KMS-11 (cell line): ENCODE results near the gene CEND1.

Source experiments
- H2AFZ ChIP-seq: fragments of 200-600 bp; sonication (generic); 2 replicates; pipeline ENCODE4 v1.6.1; 2016; ENCODE audit warnings: antibody characterized with exemption, mixed run types, low read depth
- H3K27ac ChIP-seq: fragments of 200-600 bp; sonication (generic); 2 replicates; pipeline ENCODE4 v1.6.1; 2016; ENCODE audit warnings: mild to moderate bottlenecking, mixed run types
- H3K27me3 ChIP-seq: fragments of 200-600 bp; sonication (generic); 2 replicates; pipeline ENCODE4 v1.6.1; 2017; ENCODE audit warnings: mild to moderate bottlenecking, low read depth, mixed run types, moderate library complexity; ENCODE audit not compliant: insufficient read depth
- H3K36me3 ChIP-seq: fragments of 200-600 bp; sonication (generic); 2 replicates; pipeline ENCODE4 v1.6.1; 2017; ENCODE audit warnings: mild to moderate bottlenecking, mixed run types; ENCODE audit not compliant: insufficient read depth
- H3K4me1 ChIP-seq: fragments of 200-600 bp; sonication (generic); 2 replicates; pipeline ENCODE4 v1.6.1; 2016; ENCODE audit warnings: mild to moderate bottlenecking, low read depth, mixed run types; ENCODE audit not compliant: poor library complexity, severe bottlenecking
- H3K4me2 ChIP-seq: fragments of 200-600 bp; sonication (generic); 2 replicates; pipeline ENCODE4 v1.7.0; 2016; ENCODE audit warnings: mild to moderate bottlenecking, mixed run types
- H3K4me3 ChIP-seq: fragments of 200-600 bp; sonication (generic); IDR thresholded peaks from 2 replicates; pipeline ENCODE4 v1.6.1; 2017; ENCODE audit warnings: low read depth, low read length, mixed read lengths; ENCODE audit not compliant: insufficient read depth
- H3K79me2 ChIP-seq: fragments of 200-600 bp; sonication (generic); 2 replicates; pipeline ENCODE4 v1.6.1; 2016; ENCODE audit warnings: low read depth, mixed run types; ENCODE audit not compliant: insufficient read depth
- H3K9ac ChIP-seq: fragments of 200-600 bp; sonication (generic); 2 replicates; pipeline ENCODE4 v1.6.1; 2016; ENCODE audit warnings: mild to moderate bottlenecking, mixed run types
- H4K20me1 ChIP-seq: fragments of 200-600 bp; sonication (generic); 2 replicates; pipeline ENCODE4 v1.6.1; 2016; ENCODE audit warnings: mild to moderate bottlenecking, mixed run types; ENCODE audit not compliant: insufficient read depth
- TF ChIP-seq, protein P1 (sequence below): fragments of 200-600 bp; sonication (generic); conservative IDR thresholded peaks from 2 replicates; pipeline ENCODE4 v1.6.1; 2017; ENCODE audit warnings: low read depth, mild to moderate bottlenecking, antibody characterized with exemption, low read length, moderate library complexity, mixed read lengths

Gene CEND1

DNA sequence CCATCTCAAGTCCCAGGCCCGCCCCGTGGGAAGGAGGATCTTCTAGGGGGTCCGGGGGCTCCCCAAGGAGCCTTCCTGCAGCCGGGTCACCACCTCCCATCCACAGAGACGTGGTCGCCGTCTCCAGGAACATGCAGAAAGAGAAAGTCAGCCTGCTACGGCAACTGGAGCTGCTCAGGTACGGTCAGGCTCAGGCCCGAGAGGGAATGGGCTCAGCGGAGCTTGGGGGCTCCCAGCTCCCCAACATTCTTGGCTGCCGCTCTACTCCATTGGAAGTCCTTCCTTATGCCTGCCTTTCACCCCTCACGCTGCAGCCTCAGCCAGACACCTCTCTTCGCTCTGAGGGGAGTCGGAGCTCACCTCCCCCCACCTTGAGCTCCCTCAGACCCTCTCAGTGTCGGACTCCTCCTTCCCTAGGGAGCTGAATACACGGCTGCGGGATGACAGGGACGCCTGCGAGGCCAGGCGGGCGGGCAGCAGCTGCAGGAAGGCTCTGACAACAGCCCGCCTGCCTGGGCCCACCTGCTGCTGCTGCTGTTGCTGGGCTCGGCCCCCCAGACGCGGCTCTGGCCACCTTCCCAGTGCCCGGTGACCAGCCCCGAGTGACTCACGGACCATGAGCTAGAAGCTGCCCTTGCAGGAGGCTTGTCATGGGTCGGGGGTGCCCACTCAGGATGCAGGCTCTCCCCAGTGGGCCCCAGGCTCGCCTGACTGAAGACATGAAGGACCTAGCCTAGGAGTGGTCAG is 41.4 kb upstream of the CEND1 start:
- Histone ChIP-seq H3K36me3 (no peaks in the 10 kb centered on the region), H3K79me2 (no peaks in the 10 kb centered on the region), H3K27me3 (peaks cover 35% of the 10 kb centered on the region), H3K4me1 (peaks cover 60% of the 10 kb centered on the region), H3K27ac (no peak overlapping the region), H3K9ac (no peak overlapping the region), H3K4me3 (no peak overlapping the region), H2AFZ (no peak overlapping the region), H4K20me1 (no peaks in the 10 kb centered on the region), H3K4me2 (peak overlapping the region; percentile 69; the same call in 1 of the 2 replicates)
- TF ChIP-seq, protein P1, sequence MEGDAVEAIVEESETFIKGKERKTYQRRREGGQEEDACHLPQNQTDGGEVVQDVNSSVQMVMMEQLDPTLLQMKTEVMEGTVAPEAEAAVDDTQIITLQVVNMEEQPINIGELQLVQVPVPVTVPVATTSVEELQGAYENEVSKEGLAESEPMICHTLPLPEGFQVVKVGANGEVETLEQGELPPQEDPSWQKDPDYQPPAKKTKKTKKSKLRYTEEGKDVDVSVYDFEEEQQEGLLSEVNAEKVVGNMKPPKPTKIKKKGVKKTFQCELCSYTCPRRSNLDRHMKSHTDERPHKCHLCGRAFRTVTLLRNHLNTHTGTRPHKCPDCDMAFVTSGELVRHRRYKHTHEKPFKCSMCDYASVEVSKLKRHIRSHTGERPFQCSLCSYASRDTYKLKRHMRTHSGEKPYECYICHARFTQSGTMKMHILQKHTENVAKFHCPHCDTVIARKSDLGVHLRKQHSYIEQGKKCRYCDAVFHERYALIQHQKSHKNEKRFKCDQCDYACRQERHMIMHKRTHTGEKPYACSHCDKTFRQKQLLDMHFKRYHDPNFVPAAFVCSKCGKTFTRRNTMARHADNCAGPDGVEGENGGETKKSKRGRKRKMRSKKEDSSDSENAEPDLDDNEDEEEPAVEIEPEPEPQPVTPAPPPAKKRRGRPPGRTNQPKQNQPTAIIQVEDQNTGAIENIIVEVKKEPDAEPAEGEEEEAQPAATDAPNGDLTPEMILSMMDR: no peak

DNA sequence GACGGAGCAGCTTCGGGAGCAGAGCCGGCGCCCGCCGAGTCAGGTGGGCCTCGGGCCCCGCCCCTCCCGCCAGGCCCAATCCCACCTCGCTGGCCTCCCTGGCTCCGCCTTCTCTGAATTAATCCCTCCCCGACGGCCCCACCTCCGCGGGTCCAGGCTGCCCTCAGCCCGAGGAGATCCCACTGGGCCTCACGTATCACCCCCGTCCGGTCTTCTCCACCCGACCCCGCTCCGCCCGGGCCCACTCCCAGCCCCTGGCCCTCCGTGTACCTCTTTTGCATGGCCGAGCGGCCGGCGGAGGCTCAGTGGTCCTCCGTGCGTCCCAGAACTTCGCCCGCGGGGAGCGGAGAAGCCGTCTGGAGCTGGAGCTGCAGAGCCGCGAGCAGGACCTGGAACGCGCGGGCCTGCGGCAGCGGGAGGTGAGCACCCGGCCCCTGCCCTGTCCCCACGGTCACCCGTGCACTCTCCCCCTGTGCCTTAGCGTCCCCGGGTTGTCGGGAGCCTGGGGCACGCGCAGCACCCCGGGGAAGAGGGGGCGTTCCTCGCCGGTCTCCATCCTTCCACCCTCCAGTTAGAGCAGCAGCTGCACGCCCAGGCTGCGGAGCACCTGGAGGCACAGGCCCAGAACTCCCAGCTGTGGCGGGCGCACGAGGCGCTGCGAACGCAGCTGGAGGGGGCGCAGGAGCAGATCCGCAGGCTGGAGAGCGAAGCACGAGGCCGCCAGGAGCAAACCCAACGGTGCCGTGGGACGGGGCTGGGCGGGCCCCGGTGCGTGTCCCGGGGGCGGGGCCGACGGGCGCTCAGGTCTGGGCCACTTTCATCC is 40.6 kb upstream of the CEND1 start:
- Histone ChIP-seq H3K27me3 (peaks cover 35% of the 10 kb centered on the region), H3K79me2 (no peaks in the 10 kb centered on the region), H3K9ac (no peak overlapping the region), H3K27ac (no peak overlapping the region), H3K4me2 (peak overlapping the region; percentile 99), H3K4me3 (no peak overlapping the region), H3K36me3 (no peaks in the 10 kb centered on the region), H3K4me1 (peaks cover 64% of the 10 kb centered on the region), H4K20me1 (no peaks in the 10 kb centered on the region), H2AFZ (peak overlapping the region; percentile 60)
- TF ChIP-seq, protein P1: no peak

DNA sequence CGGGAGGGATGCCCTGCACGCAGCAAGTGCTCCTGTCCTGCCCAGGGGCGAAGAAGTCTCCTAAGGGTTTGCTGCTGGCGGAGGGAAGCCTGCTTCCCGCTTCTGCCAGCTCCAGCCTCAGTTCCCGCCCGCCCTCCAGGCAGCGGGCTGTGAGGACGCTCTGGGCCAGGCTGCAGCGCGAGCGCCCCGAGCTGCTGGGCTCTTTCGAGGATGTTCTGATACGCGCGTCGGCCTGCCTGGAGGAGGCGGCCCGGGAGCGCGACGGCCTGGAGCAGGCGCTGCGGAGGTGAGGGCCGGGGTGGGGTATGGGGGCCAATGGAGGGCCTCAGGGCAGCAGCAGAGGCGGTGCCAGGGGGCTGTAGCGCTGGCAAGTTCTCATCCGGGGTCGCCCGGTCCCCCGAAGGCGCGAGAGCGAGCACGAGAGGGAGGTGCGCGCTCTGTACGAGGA is 40.0 kb upstream of the CEND1 start:
- Histone ChIP-seq H4K20me1 (no peaks in the 10 kb centered on the region), H3K4me1 (peaks cover 64% of the 10 kb centered on the region), H3K4me3 (no peak overlapping the region), H3K27ac (no peak overlapping the region), H3K36me3 (no peaks in the 10 kb centered on the region), H3K79me2 (no peaks in the 10 kb centered on the region), H3K27me3 (peaks cover 35% of the 10 kb centered on the region), H3K4me2 (peak overlapping the region; percentile 99), H2AFZ (peak overlapping the region; percentile 60; the same call in 1 of the 2 replicates), H3K9ac (no peak overlapping the region)
- TF ChIP-seq, protein P1: no peak

DNA sequence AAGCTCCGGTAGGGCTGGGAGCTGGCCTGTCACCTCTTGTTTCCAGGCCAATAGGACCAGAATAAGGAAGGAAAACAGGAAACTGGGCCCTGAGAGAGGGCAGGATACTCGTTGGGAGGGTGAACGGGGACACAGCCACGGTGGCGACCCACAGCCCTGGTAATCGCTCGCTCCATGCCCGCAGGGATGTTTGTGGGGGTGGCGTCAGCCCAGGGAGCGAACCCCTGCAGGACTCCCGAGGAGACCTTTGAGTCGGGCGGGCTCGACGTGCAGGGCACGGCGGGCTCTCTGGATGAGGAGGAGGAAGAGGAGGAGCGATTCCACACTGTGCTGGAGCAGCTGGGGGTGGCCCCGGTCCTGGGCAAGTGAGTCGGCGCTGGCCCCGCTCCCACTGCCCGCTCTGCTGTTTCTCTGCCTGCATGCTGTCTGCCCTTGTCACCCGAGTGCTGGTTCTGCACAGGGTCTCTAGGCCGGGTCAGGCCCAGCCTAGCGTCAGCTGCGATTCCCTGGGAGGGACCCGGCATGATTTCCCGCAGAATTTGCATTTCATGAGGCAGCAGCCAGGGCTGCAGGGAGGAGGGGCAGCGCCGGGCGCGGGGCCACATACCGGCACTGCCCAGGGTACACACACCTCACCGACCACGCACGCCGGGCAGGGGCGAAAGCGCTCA is 39.4 kb upstream of the CEND1 start:
- no peak overlapping the region for H3K27ac ChIP-seq
- no peak overlapping the region for H3K9ac ChIP-seq
- peaks cover 35% of the 10 kb centered on the region for H3K27me3 ChIP-seq
- H2AFZ ChIP-seq: peak overlapping the region; percentile 60; the same call in 1 of the 2 replicates
- no peaks in the 10 kb centered on the region for H3K79me2 ChIP-seq
- H3K4me2 ChIP-seq: peak overlapping the region; percentile 99
- no peak overlapping the region for H3K4me3 ChIP-seq
- H4K20me1 ChIP-seq: no peaks in the 10 kb centered on the region
- peaks cover 64% of the 10 kb centered on the region for H3K4me1 ChIP-seq
- H3K36me3 ChIP-seq: no peaks in the 10 kb centered on the region
- TF ChIP-seq, protein P1: no peak
